ENCODE measurements around the gene IL12B. TPM values are rescaled to one million over a fixed set of nuclear protein-coding genes. Genes with fewer than 3 reads are reported as not detected.
A peak's percentile ranks its signal among the peaks of the same experiment; 100 is the strongest.
"Not testable (repeated sequence)": the region's sequence is repeated elsewhere in the genome, so short reads cannot be mapped to it uniquely, and the experiment has no call there.

Gene IL12B
- total RNA-seq, 1 donor from 2014 or later: not detected

DNA sequence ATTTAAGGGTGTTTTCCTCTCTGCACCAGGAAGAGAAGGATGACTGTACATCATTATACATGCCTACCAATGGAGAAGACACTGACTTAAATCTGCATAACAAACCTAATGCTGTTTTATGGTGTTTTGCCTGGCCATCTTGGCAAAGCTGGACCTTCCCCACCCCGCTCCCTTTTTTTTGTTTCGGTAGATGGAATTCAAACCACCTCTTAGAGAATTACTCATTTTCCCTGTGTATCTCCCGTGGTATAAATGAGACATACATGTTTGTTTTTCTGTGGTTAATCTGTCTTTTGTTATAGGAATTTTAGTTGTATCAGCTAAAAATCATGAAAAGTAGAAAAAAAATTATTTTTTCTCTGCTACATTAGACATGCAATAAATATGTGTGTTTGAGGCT lies 28.8 kb downstream of the IL12B start:
- DNase-seq (ENCODE audit: low read depth): peak; percentile 48
- Mint-ChIP-seq H3K4me1 (ENCODE audit: low read depth, unreplicated experiment) (peaks cover 3% of the 10 kb centered on the region), H3K9me3 (ENCODE audit: unreplicated experiment) (peaks cover 34% of the 10 kb centered on the region), H3K4me3 (ENCODE audit: unreplicated experiment) (no peak overlapping the region), H3K27me3 (ENCODE audit: low read depth, unreplicated experiment) (peaks cover 14% of the 10 kb centered on the region), H3K27ac (ENCODE audit: unreplicated experiment) (no peak overlapping the region), H3K36me3 (ENCODE audit: low read depth, unreplicated experiment) (peaks cover 4% of the 10 kb centered on the region)
- Histone ChIP-seq H2AFZ (ENCODE audit: low read depth, low read length) (no peak overlapping the region), H3K9ac (ENCODE audit: low read length) (no peak overlapping the region), H4K20me1 (ENCODE audit: insufficient read depth, low read length) (no peaks in the 10 kb centered on the region), H3K27me3 (ENCODE audit: insufficient read depth, low read length) (no peaks in the 10 kb centered on the region), H3K4me2 (ENCODE audit: low read length) (no peak overlapping the region), H3K27ac (ENCODE audit: low read depth, low read length) (no peak overlapping the region), H3K9me3 (ENCODE audit: insufficient read depth, low read depth, low read length) (peaks cover 19% of the 10 kb centered on the region), H3K4me1 (ENCODE audit: insufficient read depth, low read length) (no peaks in the 10 kb centered on the region), H3K4me3 (ENCODE audit: insufficient read depth, low read depth, low read length) (no peak overlapping the region), H3K36me3 (ENCODE audit: insufficient read depth, low read length) (no peaks in the 10 kb centered on the region), H3K79me2 (ENCODE audit: insufficient read depth, low read length) (no peaks in the 10 kb centered on the region)
- FAIRE-seq: no peak
- TF ChIP-seq, protein P1, sequence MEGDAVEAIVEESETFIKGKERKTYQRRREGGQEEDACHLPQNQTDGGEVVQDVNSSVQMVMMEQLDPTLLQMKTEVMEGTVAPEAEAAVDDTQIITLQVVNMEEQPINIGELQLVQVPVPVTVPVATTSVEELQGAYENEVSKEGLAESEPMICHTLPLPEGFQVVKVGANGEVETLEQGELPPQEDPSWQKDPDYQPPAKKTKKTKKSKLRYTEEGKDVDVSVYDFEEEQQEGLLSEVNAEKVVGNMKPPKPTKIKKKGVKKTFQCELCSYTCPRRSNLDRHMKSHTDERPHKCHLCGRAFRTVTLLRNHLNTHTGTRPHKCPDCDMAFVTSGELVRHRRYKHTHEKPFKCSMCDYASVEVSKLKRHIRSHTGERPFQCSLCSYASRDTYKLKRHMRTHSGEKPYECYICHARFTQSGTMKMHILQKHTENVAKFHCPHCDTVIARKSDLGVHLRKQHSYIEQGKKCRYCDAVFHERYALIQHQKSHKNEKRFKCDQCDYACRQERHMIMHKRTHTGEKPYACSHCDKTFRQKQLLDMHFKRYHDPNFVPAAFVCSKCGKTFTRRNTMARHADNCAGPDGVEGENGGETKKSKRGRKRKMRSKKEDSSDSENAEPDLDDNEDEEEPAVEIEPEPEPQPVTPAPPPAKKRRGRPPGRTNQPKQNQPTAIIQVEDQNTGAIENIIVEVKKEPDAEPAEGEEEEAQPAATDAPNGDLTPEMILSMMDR (IDR thresholded peaks at IDR 0.05; ENCODE audit: insufficient read depth, low read depth, low read length): no peak
- no peak for TF ChIP-seq EZH2 (IDR thresholded peaks at IDR 0.05; ENCODE audit: insufficient read depth, low read length)

DNA sequence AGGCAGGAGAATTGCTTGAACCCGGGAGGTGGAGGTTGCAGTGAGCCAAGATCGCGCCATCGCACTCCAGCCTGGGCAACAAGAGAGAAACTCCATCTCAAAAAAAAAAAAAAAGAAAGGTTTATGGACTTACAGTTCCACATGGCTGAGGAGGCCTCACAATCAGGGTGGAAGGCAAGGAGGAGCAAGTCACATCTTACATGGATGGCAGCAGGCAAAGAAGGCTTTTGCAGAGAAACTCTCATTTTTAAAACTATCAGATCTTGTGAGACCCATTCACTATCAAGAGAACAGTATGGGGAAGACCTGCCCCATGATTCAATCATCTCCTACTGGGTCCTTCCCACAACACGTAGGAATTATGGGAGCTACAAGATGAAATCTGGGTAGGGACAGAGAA lies 33.0 kb downstream of the IL12B start:
- H3K9me3 Mint-ChIP-seq (ENCODE audit: unreplicated experiment): peaks cover 22% of the 10 kb centered on the region
- H3K27ac Mint-ChIP-seq (ENCODE audit: unreplicated experiment); H3K4me1 Mint-ChIP-seq (ENCODE audit: low read depth, unreplicated experiment); H3K36me3 ChIP-seq (ENCODE audit: insufficient read depth, low read length); H3K27ac ChIP-seq (ENCODE audit: low read depth, low read length); H3K4me2 ChIP-seq (ENCODE audit: low read length); H3K27me3 ChIP-seq (ENCODE audit: insufficient read depth, low read length); FAIRE-seq; H3K4me1 ChIP-seq (ENCODE audit: insufficient read depth, low read length); DNase-seq (ENCODE audit: low read depth); H3K27me3 Mint-ChIP-seq (ENCODE audit: low read depth, unreplicated experiment); H4K20me1 ChIP-seq (ENCODE audit: insufficient read depth, low read length); H3K4me3 Mint-ChIP-seq (ENCODE audit: unreplicated experiment); H3K79me2 ChIP-seq (ENCODE audit: insufficient read depth, low read length); H3K4me3 ChIP-seq (ENCODE audit: insufficient read depth, low read depth, low read length); H2AFZ ChIP-seq (ENCODE audit: low read depth, low read length); H3K36me3 Mint-ChIP-seq (ENCODE audit: low read depth, unreplicated experiment); H3K9ac ChIP-seq (ENCODE audit: low read length): not testable (repeated sequence)
- peaks cover 14% of the 10 kb centered on the region for H3K9me3 ChIP-seq (ENCODE audit: insufficient read depth, low read depth, low read length)

DNA sequence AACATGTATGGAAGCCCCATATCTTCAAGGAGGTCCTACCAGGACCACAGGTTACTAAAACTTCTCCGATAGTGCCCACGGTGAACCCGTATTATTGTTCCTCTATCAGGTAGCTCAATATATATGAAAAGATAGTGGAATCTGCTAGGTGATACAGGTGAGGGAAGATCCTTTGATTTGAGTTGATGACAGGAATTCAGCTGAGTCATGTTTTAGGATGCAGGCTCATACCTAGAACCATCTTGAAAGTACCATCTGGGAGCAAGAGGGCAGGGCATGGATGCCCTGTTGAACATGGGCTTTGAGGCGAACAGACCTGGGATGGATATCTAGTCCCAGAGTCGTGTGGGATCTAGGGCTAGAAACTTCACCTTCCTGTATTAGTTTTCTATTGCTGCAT lies 35.4 kb downstream of the IL12B start:
- Histone ChIP-seq H3K4me1 (ENCODE audit: insufficient read depth, low read length) (no peaks in the 10 kb centered on the region), H2AFZ (ENCODE audit: low read depth, low read length) (no peak overlapping the region), H3K27ac (ENCODE audit: low read depth, low read length) (no peak overlapping the region), H3K4me2 (ENCODE audit: low read length) (no peak overlapping the region), H3K36me3 (ENCODE audit: insufficient read depth, low read length) (no peaks in the 10 kb centered on the region), H4K20me1 (ENCODE audit: insufficient read depth, low read length) (no peaks in the 10 kb centered on the region), H3K79me2 (ENCODE audit: insufficient read depth, low read length) (no peaks in the 10 kb centered on the region), H3K27me3 (ENCODE audit: insufficient read depth, low read length) (no peaks in the 10 kb centered on the region), H3K4me3 (ENCODE audit: insufficient read depth, low read depth, low read length) (no peak overlapping the region), H3K9ac (ENCODE audit: low read length) (no peak overlapping the region), H3K9me3 (ENCODE audit: insufficient read depth, low read depth, low read length) (peaks cover 7% of the 10 kb centered on the region)
- peaks cover 21% of the 10 kb centered on the region for H3K9me3 Mint-ChIP-seq (ENCODE audit: unreplicated experiment)
- TF ChIP-seq, protein P1 (IDR thresholded peaks at IDR 0.05; ENCODE audit: insufficient read depth, low read depth, low read length): no peak
- no peak for TF ChIP-seq EZH2 (IDR thresholded peaks at IDR 0.05; ENCODE audit: insufficient read depth, low read length)
- H3K4me3 Mint-ChIP-seq (ENCODE audit: unreplicated experiment): no peak overlapping the region
- no peak overlapping the region for H3K27ac Mint-ChIP-seq (ENCODE audit: unreplicated experiment)
- FAIRE-seq (no peak), DNase-seq (ENCODE audit: low read depth) (no peak)
- peaks cover 2% of the 10 kb centered on the region for H3K36me3 Mint-ChIP-seq (ENCODE audit: low read depth, unreplicated experiment)
- H3K27me3 Mint-ChIP-seq (ENCODE audit: low read depth, unreplicated experiment): peaks cover 3% of the 10 kb centered on the region
- H3K4me1 Mint-ChIP-seq (ENCODE audit: low read depth, unreplicated experiment): peaks cover 10% of the 10 kb centered on the region
